HG03460 (cell line): Measurements from ENCODE around the gene TTLL8.

Experiments used
- ATAC-seq: cut with Tn5 transposase; IDR thresholded peaks from one replicate; pipeline ENCODE4 v1.9.1; 2021; ENCODE audit not compliant: unreplicated experiment

The TTLL8 gene

GRCh38 chr22:50062509-50063135 lies 4.5 kb upstream of the TTLL8 start:
- ATAC-seq = no peak

GRCh38 chr22:50061824-50062355 lies 3.8 kb upstream of the TTLL8 start:
- ATAC-seq = no peak

GRCh38 chr22:50061141-50061823 lies 3.2 kb upstream of the TTLL8 start:
- ATAC-seq = no peak

GRCh38 chr22:50060441-50061140 lies 2.5 kb upstream of the TTLL8 start:
- no peak for ATAC-seq

DNA sequence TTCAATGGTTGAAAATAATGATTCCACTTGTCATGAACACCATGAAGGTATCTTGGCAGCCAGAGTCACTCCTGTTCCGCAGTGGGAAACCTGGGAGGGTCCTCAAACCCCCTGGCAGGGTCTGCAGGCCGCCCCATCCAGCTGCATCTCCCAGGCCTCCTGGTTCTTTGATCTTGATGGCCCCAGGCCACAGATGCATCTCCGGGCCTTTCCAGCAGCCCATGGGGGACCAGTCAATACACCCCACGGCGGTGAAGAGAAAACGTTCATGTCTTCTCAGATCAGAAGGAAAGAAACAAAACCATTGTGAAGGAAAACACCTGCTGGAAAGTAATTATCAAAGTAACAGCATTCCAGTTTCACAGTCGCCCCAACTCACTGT lies 1.8 kb upstream of the TTLL8 start:
- no peak for ATAC-seq

GRCh38 chr22:50058906-50059880 lies 1.1 kb upstream of the TTLL8 start:
- ATAC-seq = no peak

- no peak for ATAC-seq
These were observed 629 bp downstream of the TTLL8 start for GRCh38 chr22:50057278-50058060.

GRCh38 chr22:50056214-50056972 lies 1.7 kb downstream of the TTLL8 start:
- ATAC-seq = no peak

- no peak for ATAC-seq
These were observed 4.2 kb downstream of the TTLL8 start for GRCh38 chr22:50053861-50054260.

DNA sequence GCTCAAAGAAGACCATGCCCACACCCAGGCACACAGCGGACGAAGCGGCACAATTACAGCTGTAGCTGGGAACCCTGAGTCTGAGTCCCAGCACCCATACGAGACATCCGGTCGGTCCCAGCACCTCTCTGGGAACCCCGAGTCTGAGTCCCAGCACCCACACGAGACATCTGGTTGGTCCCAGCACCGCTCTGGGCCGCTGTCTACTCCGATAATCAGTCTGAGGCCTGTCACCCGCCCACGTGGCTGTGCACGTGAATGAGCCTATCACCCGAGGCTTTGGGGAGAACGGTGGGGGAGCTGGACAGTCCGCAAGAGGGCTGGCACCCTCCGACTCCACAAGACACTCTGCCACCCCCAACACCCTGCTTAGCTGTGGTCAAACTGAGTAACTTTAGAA lies 6.2 kb downstream of the TTLL8 start:
- ATAC-seq = no peak

GRCh38 chr22:50049299-50050195 lies 8.6 kb downstream of the TTLL8 start:
- no peak for ATAC-seq

DNA sequence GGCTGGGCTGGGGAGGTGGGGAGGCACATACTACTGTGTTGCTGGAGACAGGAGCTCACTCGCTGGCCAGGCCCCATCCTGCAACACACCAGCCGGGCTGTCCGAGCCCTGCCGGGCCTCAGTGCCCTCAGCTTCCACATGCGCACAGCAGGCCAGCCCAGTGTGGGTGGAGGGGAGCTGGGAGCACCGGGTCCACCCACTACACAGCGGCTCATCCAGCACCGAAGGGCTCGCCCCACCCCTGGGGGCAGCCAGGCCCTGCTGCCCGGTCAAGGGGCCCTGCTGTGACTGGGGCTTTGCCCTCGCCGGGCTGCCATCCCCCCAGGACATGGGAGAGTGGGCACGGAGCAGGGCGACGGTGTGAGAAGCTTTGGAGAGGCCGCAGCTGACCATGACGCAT lies 9.3 kb downstream of the TTLL8 start:
- no peak for ATAC-seq

- ATAC-seq = no peak
These were observed 9.9 kb downstream of the TTLL8 start for GRCh38 chr22:50048061-50048765.

DNA sequence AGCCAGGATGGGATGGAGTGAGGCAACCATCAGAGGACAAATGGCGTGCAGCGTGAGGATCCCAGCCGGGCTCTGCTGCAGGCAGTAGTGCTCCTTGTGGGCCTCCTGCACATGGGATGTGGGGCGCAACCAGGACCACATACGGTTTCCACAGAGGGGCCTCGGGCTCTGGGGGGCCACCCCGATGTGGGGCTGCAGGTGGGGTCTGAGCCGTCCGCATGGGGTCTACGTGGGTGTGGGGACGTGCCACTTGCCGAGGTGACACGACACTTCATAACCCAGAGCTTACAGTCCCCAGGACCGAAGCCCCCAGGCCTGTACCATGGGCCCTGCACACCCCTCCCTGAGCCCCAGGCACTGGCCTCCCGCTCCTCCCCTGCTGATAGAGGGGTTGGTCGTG lies 10.8 kb downstream of the TTLL8 start:
- ATAC-seq = no peak

DNA sequence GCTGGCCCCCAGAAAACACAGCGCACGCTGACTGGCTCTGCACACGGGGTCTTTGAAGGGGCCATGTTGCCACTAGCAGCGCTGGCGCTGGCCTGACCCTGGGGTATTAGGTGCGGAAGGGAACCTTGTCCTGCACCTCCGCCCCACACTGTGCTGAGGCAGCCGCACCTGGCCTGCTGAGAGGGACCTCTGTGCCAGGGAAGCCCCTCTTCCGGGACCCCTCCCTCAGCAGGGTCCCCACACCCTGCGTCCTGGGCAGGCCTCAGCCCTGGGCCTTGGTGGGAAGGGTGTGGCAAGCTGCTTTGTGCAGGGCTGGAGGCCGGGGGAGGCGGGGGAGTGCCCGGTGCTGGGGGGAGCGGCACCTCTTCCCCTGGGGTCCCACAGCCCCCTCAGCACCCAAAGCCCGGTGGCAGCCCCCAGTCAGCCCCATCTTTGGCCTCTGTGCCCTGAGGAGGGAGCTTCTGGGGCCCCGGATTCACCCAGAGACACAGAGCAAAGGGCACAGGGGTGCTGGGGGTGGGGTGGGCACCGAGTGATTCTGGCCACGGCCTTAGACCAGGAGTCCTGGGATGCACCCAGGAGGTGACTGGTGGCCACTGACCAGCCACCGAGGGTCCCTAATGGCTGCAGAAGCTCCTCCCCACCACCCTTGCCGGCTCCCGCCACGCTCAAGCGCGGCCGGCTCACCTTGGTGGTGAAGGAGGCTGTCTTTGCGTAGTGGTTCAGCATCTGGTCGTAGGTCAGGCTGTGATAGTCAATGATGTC lies 11.4 kb downstream of the TTLL8 start:
- no peak for ATAC-seq

GRCh38 chr22:50046019-50046415 lies 12.1 kb downstream of the TTLL8 start:
- no peak for ATAC-seq
